Measurements from ENCODE around the gene FSIP1. TPM values are rescaled to one million over a fixed set of nuclear protein-coding genes. Genes with fewer than 3 reads are reported as not detected.

The FSIP1 gene
- total RNA-seq, 1 experiment from 2014 or later: 1.3 TPM

- no peaks in the 10 kb centered on the region for H3K27me3 ChIP-seq (replicated peaks; ENCODE audit: control insufficient read depth, insufficient read depth, low read length)
- no peak overlapping the region for H3K4me3 ChIP-seq (ENCODE audit: low read depth, low read length)
- no peak overlapping the region for H3K4me3 Mint-ChIP-seq (ENCODE audit: unreplicated experiment)
- ChIA-PET POLR2A (no interaction called here), CTCF (no interaction called here)
- no peaks in the 10 kb centered on the region for H3K36me3 Mint-ChIP-seq (ENCODE audit: insufficient read depth, unreplicated experiment)
- no peaks in the 10 kb centered on the region for H3K4me1 Mint-ChIP-seq (ENCODE audit: low read depth, unreplicated experiment)
- TF ChIP-seq, protein P1, sequence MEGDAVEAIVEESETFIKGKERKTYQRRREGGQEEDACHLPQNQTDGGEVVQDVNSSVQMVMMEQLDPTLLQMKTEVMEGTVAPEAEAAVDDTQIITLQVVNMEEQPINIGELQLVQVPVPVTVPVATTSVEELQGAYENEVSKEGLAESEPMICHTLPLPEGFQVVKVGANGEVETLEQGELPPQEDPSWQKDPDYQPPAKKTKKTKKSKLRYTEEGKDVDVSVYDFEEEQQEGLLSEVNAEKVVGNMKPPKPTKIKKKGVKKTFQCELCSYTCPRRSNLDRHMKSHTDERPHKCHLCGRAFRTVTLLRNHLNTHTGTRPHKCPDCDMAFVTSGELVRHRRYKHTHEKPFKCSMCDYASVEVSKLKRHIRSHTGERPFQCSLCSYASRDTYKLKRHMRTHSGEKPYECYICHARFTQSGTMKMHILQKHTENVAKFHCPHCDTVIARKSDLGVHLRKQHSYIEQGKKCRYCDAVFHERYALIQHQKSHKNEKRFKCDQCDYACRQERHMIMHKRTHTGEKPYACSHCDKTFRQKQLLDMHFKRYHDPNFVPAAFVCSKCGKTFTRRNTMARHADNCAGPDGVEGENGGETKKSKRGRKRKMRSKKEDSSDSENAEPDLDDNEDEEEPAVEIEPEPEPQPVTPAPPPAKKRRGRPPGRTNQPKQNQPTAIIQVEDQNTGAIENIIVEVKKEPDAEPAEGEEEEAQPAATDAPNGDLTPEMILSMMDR (IDR thresholded peaks at IDR 0.05; ENCODE audit: insufficient read depth in 1 of 2, low read depth in 1 of 2, low read length in 1 of 2, severe bottlenecking in 1 of 2, unreplicated experiment in 1 of 2): no peak
- no peaks in the 10 kb centered on the region for H3K4me1 ChIP-seq
- H3K9me3 Mint-ChIP-seq (ENCODE audit: unreplicated experiment): no peaks in the 10 kb centered on the region
- H3K36me3 ChIP-seq (ENCODE audit: control insufficient read depth, insufficient read depth, low read length): no peaks in the 10 kb centered on the region
- H3K27me3 Mint-ChIP-seq (ENCODE audit: insufficient read depth, unreplicated experiment): no peaks in the 10 kb centered on the region
- no peaks in the 10 kb centered on the region; the same call in 1 of the 2 replicates for H3K9me3 ChIP-seq
- intact Hi-C loops (cut with micrococcal nuclease; ENCODE audit: unreplicated experiment): no loop called here
- DNase-seq: no peak
- no peak overlapping the region for H3K27ac Mint-ChIP-seq (ENCODE audit: unreplicated experiment)
- BruUV-seq (replicated peaks): no TSS peak
Measured at GRCh38 chr15:39657668-39658067, 125.0 kb downstream of the FSIP1 start.

GRCh38 chr15:39657181-39657580 lies 125.5 kb downstream of the FSIP1 start:
- Histone ChIP-seq H3K4me1 (no peaks in the 10 kb centered on the region), H3K9me3 (no peaks in the 10 kb centered on the region; the same call in 1 of the 2 replicates), H3K36me3 (ENCODE audit: control insufficient read depth, insufficient read depth, low read length) (no peaks in the 10 kb centered on the region), H3K27me3 (replicated peaks; ENCODE audit: control insufficient read depth, insufficient read depth, low read length) (no peaks in the 10 kb centered on the region), H3K4me3 (ENCODE audit: low read depth, low read length) (no peak overlapping the region)
- no peak for DNase-seq
- ChIA-PET POLR2A (no interaction called here), CTCF (no interaction called here)
- BruUV-seq (replicated peaks): no TSS peak
- H3K4me1 Mint-ChIP-seq (ENCODE audit: low read depth, unreplicated experiment): no peaks in the 10 kb centered on the region
- no peak overlapping the region for H3K27ac Mint-ChIP-seq (ENCODE audit: unreplicated experiment)
- no peaks in the 10 kb centered on the region for H3K36me3 Mint-ChIP-seq (ENCODE audit: insufficient read depth, unreplicated experiment)
- no peaks in the 10 kb centered on the region for H3K27me3 Mint-ChIP-seq (ENCODE audit: insufficient read depth, unreplicated experiment)
- intact Hi-C loops (cut with micrococcal nuclease; ENCODE audit: unreplicated experiment): no loop called here
- no peaks in the 10 kb centered on the region for H3K9me3 Mint-ChIP-seq (ENCODE audit: unreplicated experiment)
- no peak overlapping the region for H3K4me3 Mint-ChIP-seq (ENCODE audit: unreplicated experiment)
- TF ChIP-seq, protein P1 (IDR thresholded peaks at IDR 0.05; ENCODE audit: insufficient read depth in 1 of 2, low read depth in 1 of 2, low read length in 1 of 2, severe bottlenecking in 1 of 2, unreplicated experiment in 1 of 2): no peak

- ChIA-PET POLR2A (no interaction called here), CTCF (no interaction called here)
- Mint-ChIP-seq H3K4me3 (ENCODE audit: unreplicated experiment) (no peak overlapping the region), H3K36me3 (ENCODE audit: insufficient read depth, unreplicated experiment) (no peaks in the 10 kb centered on the region), H3K27ac (ENCODE audit: unreplicated experiment) (no peak overlapping the region), H3K27me3 (ENCODE audit: insufficient read depth, unreplicated experiment) (no peaks in the 10 kb centered on the region), H3K9me3 (ENCODE audit: unreplicated experiment) (no peaks in the 10 kb centered on the region), H3K4me1 (ENCODE audit: low read depth, unreplicated experiment) (no peaks in the 10 kb centered on the region)
- Histone ChIP-seq H3K9me3 (no peaks in the 10 kb centered on the region; the same call in 1 of the 2 replicates), H3K27me3 (replicated peaks; ENCODE audit: control insufficient read depth, insufficient read depth, low read length) (no peaks in the 10 kb centered on the region), H3K36me3 (ENCODE audit: control insufficient read depth, insufficient read depth, low read length) (no peaks in the 10 kb centered on the region), H3K4me1 (0 out of 2 replicates have a peak, but pooled peaks cover 4% of the 10 kb centered on the region), H3K4me3 (ENCODE audit: low read depth, low read length) (no peak overlapping the region)
- no TSS peak for BruUV-seq (replicated peaks)
- intact Hi-C loops (cut with micrococcal nuclease; ENCODE audit: unreplicated experiment): no loop called here
- TF ChIP-seq, protein P1 (IDR thresholded peaks at IDR 0.05; ENCODE audit: insufficient read depth in 1 of 2, low read depth in 1 of 2, low read length in 1 of 2, severe bottlenecking in 1 of 2, unreplicated experiment in 1 of 2): no peak
- DNase-seq: no peak
Measured at GRCh38 chr15:39654304-39654703, 128.3 kb downstream of the FSIP1 start.

All from Caco-2 (cell line).